GM10248 (cell line): ENCODE measurements around the gene ELK4.

ENCODE experiments used
- CTCF ChIA-PET: fragments of 300-600 bp; sonication (Branson Sonifier 250); formaldehyde crosslinking; extraction: SDS; loops from one replicate; lab custom pipeline; 2021; ENCODE audit warnings: antibody characterized with exemption; lab: Yijun Ruan, JAX
- POLR2A ChIA-PET: fragments of 350-650 bp; sonication (Branson Sonifier 250); formaldehyde crosslinking; extraction: SDS; loops from one replicate; lab custom pipeline; 2020; ENCODE audit warnings: antibody characterized with exemption; lab: Yijun Ruan, JAX
- DNase-seq: peaks from one replicate; pipeline ENCODE4 v3.0.0; 2012; ENCODE audit errors: extremely low spot score
- TF ChIP-seq, protein P1 (sequence below): IDR thresholded peaks from 2 replicates; pipeline ENCODE4 v1.5.1; 2012; ENCODE audit warnings: mild to moderate bottlenecking, low read depth; ENCODE audit errors: extremely low read depth, missing control alignments, control extremely low read depth

The ELK4 gene

DNA sequence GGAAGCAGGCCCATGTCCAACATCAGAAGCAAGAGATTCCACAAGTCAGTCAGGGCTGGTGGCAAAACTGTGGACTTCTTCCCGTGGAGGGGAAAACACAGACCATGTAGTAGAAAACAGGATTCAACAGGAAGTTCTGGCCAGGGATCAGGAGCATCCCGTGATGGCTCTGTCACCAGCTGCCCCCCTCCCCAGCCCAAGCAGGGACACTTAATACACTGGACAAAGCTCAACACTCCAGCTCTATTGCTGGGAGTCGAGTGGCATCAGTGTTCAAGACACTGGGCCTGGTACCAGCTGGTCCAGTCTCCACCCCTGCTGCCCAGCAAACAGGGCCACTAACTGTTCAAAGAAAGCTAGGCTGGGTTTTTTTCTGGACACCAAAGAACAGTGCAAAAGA is 44.8 kb upstream of the ELK4 start:
- POLR2A ChIA-PET: no interaction called here
- CTCF ChIA-PET: interaction anchor here (1.1 to 6.1 kb wide), 8 partner anchors 9 to 152 kb away, joined by 3 to 46 read pairs (median 8); no protein-coding TSS in a partner anchor
- TF ChIP-seq, protein P1, sequence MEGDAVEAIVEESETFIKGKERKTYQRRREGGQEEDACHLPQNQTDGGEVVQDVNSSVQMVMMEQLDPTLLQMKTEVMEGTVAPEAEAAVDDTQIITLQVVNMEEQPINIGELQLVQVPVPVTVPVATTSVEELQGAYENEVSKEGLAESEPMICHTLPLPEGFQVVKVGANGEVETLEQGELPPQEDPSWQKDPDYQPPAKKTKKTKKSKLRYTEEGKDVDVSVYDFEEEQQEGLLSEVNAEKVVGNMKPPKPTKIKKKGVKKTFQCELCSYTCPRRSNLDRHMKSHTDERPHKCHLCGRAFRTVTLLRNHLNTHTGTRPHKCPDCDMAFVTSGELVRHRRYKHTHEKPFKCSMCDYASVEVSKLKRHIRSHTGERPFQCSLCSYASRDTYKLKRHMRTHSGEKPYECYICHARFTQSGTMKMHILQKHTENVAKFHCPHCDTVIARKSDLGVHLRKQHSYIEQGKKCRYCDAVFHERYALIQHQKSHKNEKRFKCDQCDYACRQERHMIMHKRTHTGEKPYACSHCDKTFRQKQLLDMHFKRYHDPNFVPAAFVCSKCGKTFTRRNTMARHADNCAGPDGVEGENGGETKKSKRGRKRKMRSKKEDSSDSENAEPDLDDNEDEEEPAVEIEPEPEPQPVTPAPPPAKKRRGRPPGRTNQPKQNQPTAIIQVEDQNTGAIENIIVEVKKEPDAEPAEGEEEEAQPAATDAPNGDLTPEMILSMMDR: no peak
- DNase-seq: no peak

DNA sequence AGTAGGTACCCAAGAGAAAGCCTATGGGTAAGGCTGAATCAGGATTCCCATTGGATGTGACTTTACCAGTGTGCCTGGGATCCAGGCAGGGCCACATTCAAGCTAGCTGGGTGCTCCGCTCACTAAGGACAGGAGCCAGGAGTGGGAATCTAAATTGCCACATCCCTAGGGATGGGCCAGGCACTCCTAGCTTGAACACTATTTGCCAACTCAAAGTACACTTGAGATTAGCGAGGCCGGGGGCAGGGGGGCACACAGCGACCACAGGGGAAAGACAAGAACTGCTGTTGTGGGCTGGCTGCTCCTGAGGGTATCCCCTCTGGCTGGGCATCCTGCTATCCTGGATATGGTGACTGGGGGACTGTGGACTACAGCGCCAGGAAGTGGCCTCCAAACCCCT is 44.2 kb upstream of the ELK4 start:
- TF ChIP-seq, protein P1: no peak
- CTCF ChIA-PET: interaction anchor here (0.7 to 6.1 kb wide), 9 partner anchors 8 to 152 kb away, joined by 3 to 46 read pairs (median 7); no protein-coding TSS in a partner anchor
- no peak for DNase-seq
- POLR2A ChIA-PET: no interaction called here

DNA sequence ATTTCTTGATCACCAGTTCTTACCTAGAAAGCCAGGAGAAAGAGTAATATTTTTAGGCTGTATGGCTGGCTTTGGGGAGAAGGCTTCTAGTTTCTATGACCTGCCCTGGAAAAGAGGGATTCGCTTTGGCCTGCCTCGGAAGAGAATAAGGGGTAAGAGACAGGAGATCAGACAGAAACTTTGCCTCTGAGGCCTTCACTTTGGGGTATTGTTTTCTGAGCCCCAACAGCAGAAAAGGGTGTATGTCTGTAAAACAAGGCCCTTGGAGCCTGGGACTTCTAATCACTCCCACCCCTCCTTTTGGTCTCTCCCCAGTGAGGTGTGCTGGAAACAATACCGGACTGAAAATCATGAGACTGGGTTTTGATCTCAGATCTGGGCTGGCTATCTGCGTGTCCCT is 43.4 kb upstream of the ELK4 start:
- CTCF ChIA-PET: interaction anchor here (0.7 to 4.2 kb wide), 3 partner anchors 16 to 86 kb away, joined by 3 to 30 read pairs (median 4); no protein-coding TSS in a partner anchor
- DNase-seq: no peak
- POLR2A ChIA-PET: no interaction called here
- TF ChIP-seq, protein P1: no peak

DNA sequence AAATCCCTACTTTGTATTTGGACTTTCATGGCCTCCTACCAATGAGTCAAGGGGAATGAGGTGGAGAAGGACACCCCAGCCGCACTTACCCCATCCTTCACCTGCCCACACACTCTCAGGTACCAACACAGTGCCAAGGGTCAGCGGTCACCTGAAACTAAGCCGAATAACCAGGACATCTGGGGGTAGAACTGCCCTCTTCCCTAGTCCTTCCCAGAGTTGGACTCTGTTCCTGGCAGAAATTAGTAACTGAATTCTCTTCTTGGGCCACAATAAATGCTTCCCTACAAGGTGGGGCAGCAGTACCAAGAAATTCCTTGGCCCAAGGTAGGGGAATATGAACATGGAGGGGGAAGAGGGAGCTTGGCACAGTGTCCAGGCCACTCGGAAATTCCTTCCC is 41.2 kb upstream of the ELK4 start:
- POLR2A ChIA-PET: no interaction called here
- TF ChIP-seq, protein P1: no peak
- DNase-seq: no peak
- CTCF ChIA-PET: interaction anchor here (1.1 to 4.2 kb wide), 7 partner anchors 13 to 304 kb away, joined by 3 to 30 read pairs (median 4); no protein-coding TSS in a partner anchor

DNA sequence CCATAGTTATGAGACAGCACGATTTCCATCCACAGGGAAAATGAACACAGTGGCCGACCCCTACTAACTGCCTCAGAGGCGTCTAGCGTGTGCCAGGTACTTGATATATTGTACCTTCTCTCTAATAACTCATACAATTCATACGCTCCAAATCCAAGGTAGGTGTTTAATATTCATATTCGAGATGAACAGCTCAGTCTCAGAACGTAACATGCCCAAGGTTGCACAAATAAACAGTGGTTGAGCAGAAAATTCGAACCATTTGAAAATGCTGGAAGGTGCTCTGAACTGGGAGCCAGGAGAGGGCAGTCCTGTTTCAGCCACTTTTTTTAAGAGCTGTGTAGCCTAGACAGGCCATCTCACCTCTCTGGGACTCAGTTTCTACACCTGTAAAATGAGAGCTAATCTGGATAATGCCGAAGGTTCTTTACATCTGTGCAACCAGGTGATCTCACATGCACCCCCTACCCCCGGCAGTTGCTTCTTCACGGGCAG is 40.6 kb upstream of the ELK4 start:
- TF ChIP-seq, protein P1: no peak
- POLR2A ChIA-PET: no interaction called here

DNA sequence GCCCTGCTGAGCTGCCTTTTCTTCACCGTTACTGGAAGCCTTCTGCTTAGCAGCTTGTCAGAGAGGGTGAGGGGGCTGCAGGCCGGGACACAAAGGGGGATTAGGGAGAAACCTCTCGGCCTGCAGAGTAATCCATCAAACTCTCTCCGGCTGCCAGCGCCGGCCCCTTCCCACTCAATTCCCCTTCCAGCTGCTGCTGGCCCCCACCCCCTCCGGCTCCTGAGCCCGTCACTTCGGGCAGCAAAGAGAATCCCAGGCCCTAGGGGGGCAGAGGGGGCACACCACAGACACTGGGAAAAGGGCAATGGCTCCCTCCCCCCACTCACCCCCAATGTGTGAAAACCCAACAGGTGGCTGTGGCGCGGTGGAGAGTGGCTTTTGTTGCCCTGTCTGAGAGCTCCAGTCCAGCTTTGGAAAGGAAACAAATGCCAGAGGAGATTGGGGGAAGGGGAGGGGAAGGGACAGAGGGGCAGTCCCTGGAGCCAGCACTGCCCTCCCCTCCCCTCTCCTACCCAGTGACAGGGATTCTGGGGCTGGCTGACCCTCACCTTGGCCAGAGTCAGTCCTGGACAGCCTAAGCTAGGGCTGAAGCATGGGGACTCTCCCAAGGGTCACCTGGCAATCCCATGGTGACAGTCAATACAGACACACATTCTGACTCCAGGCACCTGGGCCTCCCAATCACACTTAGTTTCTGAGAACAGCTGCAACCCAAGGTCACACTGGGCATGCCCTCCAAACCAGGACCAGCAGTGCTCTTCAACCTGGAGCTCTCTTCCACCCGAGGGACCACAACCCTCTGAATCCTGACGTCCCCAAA is 39.0 kb upstream of the ELK4 start:
- ChIA-PET POLR2A (interaction anchor here (0.5 kb wide), 1 partner anchor 13 kb away, joined by 5 read pairs; no protein-coding TSS in a partner anchor), CTCF (interaction anchor here (0.9 to 8.4 kb wide), 9 partner anchors 14 to 306 kb away, joined by 3 to 157 read pairs (median 6); partner anchors contain the start of gene ELK4)
- DNase-seq: peak; percentile 31
- TF ChIP-seq, protein P1: no peak

More for the DNA sequence above, 40.6 kb upstream of the ELK4 start:
- CTCF ChIA-PET: interaction anchor here (1.1 to 4.2 kb wide), 6 partner anchors 13 to 305 kb away, joined by 3 to 30 read pairs (median 4); no protein-coding TSS in a partner anchor
- no peak for DNase-seq
